Measurements from ENCODE around the gene ADGRL2. TPM values are rescaled to one million over a fixed set of nuclear protein-coding genes. Genes with fewer than 3 reads are reported as not detected.

ADGRL2 gene
- total and polyA plus RNA-seq, 8 donors = 5.6 to 21.6 (median 12.4) TPM

DNA sequence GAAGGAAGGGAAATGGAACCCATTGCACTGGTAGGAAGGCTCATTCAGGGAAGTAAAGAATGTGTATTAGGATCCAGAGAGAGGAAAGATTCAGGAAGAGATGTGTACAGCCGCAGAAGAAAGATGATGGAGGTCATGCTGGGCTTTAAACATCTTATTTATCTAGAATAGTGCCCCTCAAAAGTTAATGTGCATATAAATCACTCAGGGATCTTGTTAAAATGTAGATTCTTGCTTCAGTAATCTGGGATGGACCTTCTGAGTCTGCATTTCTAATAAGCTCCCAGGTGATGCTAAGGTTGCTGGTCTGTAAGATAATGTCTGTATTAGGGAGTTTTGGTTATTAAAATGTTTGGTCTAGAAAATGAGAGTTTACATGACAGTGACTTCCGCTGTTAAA is 46.3 kb downstream of the ADGRL2 start:
- no peak for FAIRE-seq
- Histone ChIP-seq H3K36me3 (no peaks in the 10 kb centered on the region), H3K27ac (no peak overlapping the region), H3K9me3 (no peaks in the 10 kb centered on the region), H3K27me3 (no peaks in the 10 kb centered on the region), H3K4me3 (no peak overlapping the region), H3K4me1 (peaks cover 0 to 22% (median 0%) of the 10 kb centered on the region in 3 donors)
- WGBS, 2 donors = 93 to 95% methylated on average over 2 of the region's 2 CpGs
- ATAC-seq = no peak
- intact Hi-C loops (cut with DNase I) = no loop called here
- DNase-seq = no peak
- no peak for TF ChIP-seq CTCF (IDR thresholded peaks at IDR 0.05)

GRCh38 chr1:81848880-81849682 is 48.3 kb downstream of the ADGRL2 start:
- ATAC-seq (peak in 2 of 4 donors; percentile 35 to 52), DNase-seq (no peak), FAIRE-seq (no peak)
- H3K27me3 ChIP-seq = no peaks in the 10 kb centered on the region
- no peak for TF ChIP-seq CTCF (IDR thresholded peaks at IDR 0.05)
- intact Hi-C loops (cut with DNase I) = no loop called here
- H3K4me1 ChIP-seq = peaks cover 0 to 22% (median 0%) of the 10 kb centered on the region in 3 donors
- no peak overlapping the region for H3K4me3 ChIP-seq
- no peaks in the 10 kb centered on the region for H3K9me3 ChIP-seq
- 52 to 54% methylated on average over 5 of the region's 5 CpGs for WGBS, 2 donors
- H3K27ac ChIP-seq = no peak overlapping the region
- no peaks in the 10 kb centered on the region for H3K36me3 ChIP-seq

DNA sequence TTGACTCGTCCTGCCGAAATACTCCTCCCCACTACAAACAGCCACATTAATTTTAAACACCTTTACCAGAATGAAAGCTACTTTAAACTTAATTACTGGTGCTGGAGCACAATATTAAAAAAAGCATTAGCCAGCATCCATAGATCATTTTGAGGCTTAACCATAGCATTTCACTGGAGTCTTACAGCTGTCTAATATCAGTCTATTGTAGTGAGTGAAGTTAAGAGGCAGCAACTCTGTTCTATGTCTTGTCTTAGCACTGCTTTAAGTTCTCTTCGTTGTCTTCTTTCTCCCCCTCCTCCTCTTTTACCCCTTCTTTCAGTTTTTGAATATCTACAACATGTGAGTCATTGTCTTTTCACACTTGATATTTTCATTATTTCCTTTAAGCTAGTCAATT is 49.3 kb downstream of the ADGRL2 start:
- intact Hi-C loops (cut with DNase I) = no loop called here
- no peak for DNase-seq
- no peak for ATAC-seq
- WGBS, 2 donors = 89 to 93% methylated on average over 3 of the region's 3 CpGs
- no peak for FAIRE-seq
- no peaks in the 10 kb centered on the region for H3K9me3 ChIP-seq
- H3K4me1 ChIP-seq = peaks cover 0 to 22% (median 0%) of the 10 kb centered on the region in 3 donors
- no peaks in the 10 kb centered on the region for H3K36me3 ChIP-seq
- TF ChIP-seq CTCF (IDR thresholded peaks at IDR 0.05) = no peak
- no peaks in the 10 kb centered on the region for H3K27me3 ChIP-seq
- H3K4me3 ChIP-seq = no peak overlapping the region
- no peak overlapping the region for H3K27ac ChIP-seq

DNA sequence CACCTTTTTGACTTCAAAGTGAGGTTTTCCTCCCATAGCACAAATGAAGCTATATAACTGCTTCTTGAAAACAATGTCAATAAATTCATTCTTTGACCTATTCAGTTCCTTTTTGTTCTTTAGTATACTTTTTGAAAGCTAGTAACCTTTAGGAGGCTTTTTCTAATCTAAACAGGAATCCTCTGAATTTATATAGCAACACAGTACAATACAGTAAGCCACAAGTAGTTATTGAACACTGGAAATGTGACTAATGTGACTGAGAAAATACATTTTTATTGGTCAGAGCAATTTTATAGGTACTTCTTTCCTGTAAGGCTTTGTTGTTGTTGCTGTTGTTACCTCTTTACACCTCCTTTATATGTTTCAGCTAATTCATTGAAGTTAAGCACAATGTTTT is 49.8 kb downstream of the ADGRL2 start:
- H3K4me3 ChIP-seq = no peak overlapping the region
- H3K4me1 ChIP-seq = peaks cover 0 to 18% (median 0%) of the 10 kb centered on the region in 3 donors
- DNase-seq = no peak
- no peak for ATAC-seq
- H3K27me3 ChIP-seq = no peaks in the 10 kb centered on the region
- intact Hi-C loops (cut with DNase I) = no loop called here
- H3K36me3 ChIP-seq = no peaks in the 10 kb centered on the region
- TF ChIP-seq CTCF (IDR thresholded peaks at IDR 0.05) = no peak
- no peaks in the 10 kb centered on the region for H3K9me3 ChIP-seq
- FAIRE-seq = no peak
- H3K27ac ChIP-seq = no peak overlapping the region

- no peaks in the 10 kb centered on the region for H3K36me3 ChIP-seq
- 84 to 94% methylated on average over 2 of the region's 2 CpGs for WGBS, 2 donors
- H3K27me3 ChIP-seq = no peaks in the 10 kb centered on the region
- H3K9me3 ChIP-seq = no peaks in the 10 kb centered on the region
- no peak overlapping the region for H3K27ac ChIP-seq
- DNase-seq (no peak), FAIRE-seq (peak; percentile 71), ATAC-seq (no peak)
- TF ChIP-seq CTCF (IDR thresholded peaks at IDR 0.05) = no peak
- intact Hi-C loops (cut with DNase I) = no loop called here
- H3K4me3 ChIP-seq = no peak overlapping the region
- peaks cover 0 to 13% (median 0%) of the 10 kb centered on the region in 3 donors for H3K4me1 ChIP-seq
Observed at GRCh38 chr1:81851217-81851616, 50.5 kb downstream of the ADGRL2 start.

Measured in pancreas (tissue), 10 donors.